ENCODE measurements around the gene CD180.

The CD180 gene

DNA sequence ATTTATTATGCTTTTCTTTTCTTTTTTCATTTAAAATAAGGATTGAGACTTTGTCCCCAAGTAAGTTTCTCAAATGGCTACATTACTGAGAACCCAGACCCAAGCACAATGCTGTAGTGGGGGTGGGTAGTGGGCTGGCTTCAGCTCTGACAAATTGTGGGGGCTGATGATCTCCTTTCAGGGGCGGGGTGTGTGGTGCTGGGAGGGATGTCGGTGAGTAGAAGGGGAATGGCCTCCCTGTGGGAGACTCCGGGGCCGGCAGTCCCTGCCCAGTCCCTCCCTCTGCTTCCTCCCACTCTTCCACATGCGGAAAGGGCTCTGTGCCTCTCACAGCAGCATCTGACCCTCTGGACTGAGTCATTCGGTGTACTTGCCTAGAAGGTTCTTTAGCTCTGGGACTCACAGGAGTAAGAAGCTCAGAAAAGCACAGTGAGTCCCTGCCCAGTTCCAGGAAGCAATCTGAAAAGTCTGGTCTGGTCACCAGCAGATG, 14.3 kb downstream of the CD180 start:
- no peak overlapping the region for H3K4me3 ChIP-seq (IDR thresholded peaks at IDR 0.05; ENCODE audit: insufficient read depth, low read depth, low read length)

DNA sequence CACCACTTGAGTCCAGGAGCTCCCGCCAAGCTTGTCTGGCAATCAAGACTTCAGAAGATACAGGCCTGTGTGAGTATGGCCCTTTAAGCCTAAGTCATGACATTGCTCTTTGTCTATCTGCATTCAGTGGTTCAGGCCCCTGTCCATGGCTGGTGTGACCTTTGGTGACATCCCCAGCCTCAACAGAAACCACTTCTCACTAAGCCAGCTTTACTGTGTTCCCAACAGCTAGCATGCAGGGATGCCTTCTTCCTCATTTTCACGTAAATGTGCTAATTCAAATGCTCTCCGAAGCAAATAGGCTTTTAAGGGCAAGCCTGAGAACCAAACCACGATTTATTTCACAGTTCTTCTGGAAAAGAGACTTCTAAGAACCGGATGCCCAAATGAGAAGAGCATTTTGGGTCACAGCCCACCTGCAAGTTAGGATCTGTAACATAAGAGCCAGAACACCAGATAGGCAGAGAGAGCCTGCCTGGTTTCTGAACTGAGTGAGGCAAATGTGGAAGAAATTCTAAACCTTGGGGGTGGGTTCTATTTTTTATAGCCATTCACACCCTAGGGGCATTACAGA, 14.9 kb downstream of the CD180 start:
- Histone ChIP-seq H3K9ac (no peak overlapping the region), H3K27me3 (ENCODE audit: insufficient read depth, low read depth) (no peaks in the 10 kb centered on the region), H3K4me1 (ENCODE audit: low read depth, poor library complexity, severe bottlenecking) (no peaks in the 10 kb centered on the region), H4K20me1 (ENCODE audit: insufficient read depth) (no peaks in the 10 kb centered on the region), H3K27ac (no peak overlapping the region), H3K36me3 (ENCODE audit: insufficient read depth) (no peaks in the 10 kb centered on the region), H3K4me2 (no peak overlapping the region), H3K4me3 (IDR thresholded peaks at IDR 0.05; ENCODE audit: insufficient read depth, low read depth, low read length) (no peak overlapping the region), H3K79me2 (ENCODE audit: insufficient read depth, low read depth) (no peaks in the 10 kb centered on the region), H2AFZ (ENCODE audit: low read depth) (no peak overlapping the region)
- TF ChIP-seq, protein P1, sequence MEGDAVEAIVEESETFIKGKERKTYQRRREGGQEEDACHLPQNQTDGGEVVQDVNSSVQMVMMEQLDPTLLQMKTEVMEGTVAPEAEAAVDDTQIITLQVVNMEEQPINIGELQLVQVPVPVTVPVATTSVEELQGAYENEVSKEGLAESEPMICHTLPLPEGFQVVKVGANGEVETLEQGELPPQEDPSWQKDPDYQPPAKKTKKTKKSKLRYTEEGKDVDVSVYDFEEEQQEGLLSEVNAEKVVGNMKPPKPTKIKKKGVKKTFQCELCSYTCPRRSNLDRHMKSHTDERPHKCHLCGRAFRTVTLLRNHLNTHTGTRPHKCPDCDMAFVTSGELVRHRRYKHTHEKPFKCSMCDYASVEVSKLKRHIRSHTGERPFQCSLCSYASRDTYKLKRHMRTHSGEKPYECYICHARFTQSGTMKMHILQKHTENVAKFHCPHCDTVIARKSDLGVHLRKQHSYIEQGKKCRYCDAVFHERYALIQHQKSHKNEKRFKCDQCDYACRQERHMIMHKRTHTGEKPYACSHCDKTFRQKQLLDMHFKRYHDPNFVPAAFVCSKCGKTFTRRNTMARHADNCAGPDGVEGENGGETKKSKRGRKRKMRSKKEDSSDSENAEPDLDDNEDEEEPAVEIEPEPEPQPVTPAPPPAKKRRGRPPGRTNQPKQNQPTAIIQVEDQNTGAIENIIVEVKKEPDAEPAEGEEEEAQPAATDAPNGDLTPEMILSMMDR (conservative IDR thresholded peaks at IDR 0.05; ENCODE audit: low read depth, low read length) = no peak

More for the DNA sequence above, 14.3 kb downstream of the CD180 start:
- peaks cover 4% of the 10 kb centered on the region for H3K4me1 ChIP-seq (ENCODE audit: low read depth, poor library complexity, severe bottlenecking)
- H3K9ac ChIP-seq = no peak overlapping the region
- no peak overlapping the region for H3K4me2 ChIP-seq
- no peak overlapping the region for H3K27ac ChIP-seq
- no peaks in the 10 kb centered on the region for H3K36me3 ChIP-seq (ENCODE audit: insufficient read depth)
- no peaks in the 10 kb centered on the region for H3K27me3 ChIP-seq (ENCODE audit: insufficient read depth, low read depth)
- H4K20me1 ChIP-seq (ENCODE audit: insufficient read depth) = no peaks in the 10 kb centered on the region
- no peaks in the 10 kb centered on the region for H3K79me2 ChIP-seq (ENCODE audit: insufficient read depth, low read depth)
- TF ChIP-seq, protein P1 (conservative IDR thresholded peaks at IDR 0.05; ENCODE audit: low read depth, low read length) = no peak
- H2AFZ ChIP-seq (ENCODE audit: low read depth) = no peak overlapping the region

DNA sequence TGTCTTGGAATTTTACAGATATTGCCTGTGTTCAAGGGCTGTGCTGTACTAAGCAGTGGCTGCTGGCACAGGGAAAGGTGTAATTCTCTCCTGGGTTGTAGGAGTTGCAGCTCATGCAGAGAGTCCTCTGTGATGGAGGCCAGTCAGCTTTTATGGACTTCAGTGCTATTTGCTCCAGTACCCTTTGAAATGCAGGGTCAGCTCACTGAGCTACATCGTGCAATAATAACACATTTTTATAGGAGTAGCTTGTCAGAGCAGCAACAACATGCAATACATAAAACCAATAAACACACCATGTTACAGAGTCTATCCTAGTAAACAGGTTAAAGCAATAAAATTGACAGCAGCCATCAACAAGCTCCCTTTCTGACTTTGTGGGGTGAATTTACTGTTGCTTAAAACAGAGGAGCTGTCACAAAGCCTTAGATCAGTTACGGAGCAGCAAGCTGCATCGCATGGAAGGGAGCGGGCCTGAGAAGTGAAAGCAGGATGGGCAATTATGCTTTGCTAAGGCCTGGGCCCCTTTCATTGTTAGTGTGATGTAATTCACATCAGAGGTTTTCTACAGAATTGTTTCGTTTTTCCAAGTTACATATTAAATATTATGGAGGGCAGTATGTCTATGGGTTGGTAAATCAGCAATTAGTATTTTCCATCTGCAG, 16.8 kb downstream of the CD180 start:
- TF ChIP-seq, protein P1 (conservative IDR thresholded peaks at IDR 0.05; ENCODE audit: low read depth, low read length) = no peak
- no peaks in the 10 kb centered on the region for H3K27me3 ChIP-seq (ENCODE audit: insufficient read depth, low read depth)
- no peaks in the 10 kb centered on the region for H3K36me3 ChIP-seq (ENCODE audit: insufficient read depth)
- H3K9ac ChIP-seq = no peak overlapping the region
- no peaks in the 10 kb centered on the region for H4K20me1 ChIP-seq (ENCODE audit: insufficient read depth)
- no peaks in the 10 kb centered on the region for H3K79me2 ChIP-seq (ENCODE audit: insufficient read depth, low read depth)
- H3K4me2 ChIP-seq = no peak overlapping the region
- no peak overlapping the region for H2AFZ ChIP-seq (ENCODE audit: low read depth)
- H3K4me1 ChIP-seq (ENCODE audit: low read depth, poor library complexity, severe bottlenecking) = no peaks in the 10 kb centered on the region
- no peak overlapping the region for H3K27ac ChIP-seq
- no peak overlapping the region for H3K4me3 ChIP-seq (IDR thresholded peaks at IDR 0.05; ENCODE audit: insufficient read depth, low read depth, low read length)

DNA sequence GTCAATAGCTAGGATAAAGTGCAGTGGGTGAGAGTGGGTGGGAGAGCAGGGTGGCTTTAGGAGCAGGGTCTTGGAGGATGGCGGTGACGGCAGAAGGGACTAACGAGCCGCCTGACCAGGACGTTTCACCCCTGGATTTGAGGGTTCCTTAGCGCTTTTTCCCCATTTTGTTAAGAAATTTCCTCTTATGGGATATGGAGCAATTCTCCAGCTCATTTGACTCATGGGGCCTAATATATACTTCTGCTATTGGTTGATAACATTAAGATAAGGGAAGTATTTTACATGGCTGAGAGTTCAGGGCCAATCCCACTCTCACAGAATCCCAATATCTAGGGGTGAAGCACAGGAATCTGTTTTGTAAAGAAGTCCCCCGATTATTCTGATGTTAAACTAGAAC, 17.6 kb downstream of the CD180 start:
- Histone ChIP-seq H3K9ac (no peak overlapping the region), H3K36me3 (ENCODE audit: insufficient read depth) (no peaks in the 10 kb centered on the region), H2AFZ (ENCODE audit: low read depth) (no peak overlapping the region), H3K27me3 (ENCODE audit: insufficient read depth, low read depth) (no peaks in the 10 kb centered on the region), H3K4me1 (ENCODE audit: low read depth, poor library complexity, severe bottlenecking) (no peaks in the 10 kb centered on the region), H3K4me3 (IDR thresholded peaks at IDR 0.05; ENCODE audit: insufficient read depth, low read depth, low read length) (no peak overlapping the region), H3K27ac (no peak overlapping the region), H4K20me1 (ENCODE audit: insufficient read depth) (no peaks in the 10 kb centered on the region), H3K4me2 (no peak overlapping the region), H3K79me2 (ENCODE audit: insufficient read depth, low read depth) (no peaks in the 10 kb centered on the region)
- TF ChIP-seq, protein P1 (conservative IDR thresholded peaks at IDR 0.05; ENCODE audit: low read depth, low read length) = no peak
